ENCODE measurements around the gene RAB33B. TPM values are rescaled to one million over a fixed set of nuclear protein-coding genes. Genes with fewer than 3 reads are reported as not detected.

RAB33B gene
- total RNA-seq, 1 donor from 2014 or later = 14.4 TPM

DNA sequence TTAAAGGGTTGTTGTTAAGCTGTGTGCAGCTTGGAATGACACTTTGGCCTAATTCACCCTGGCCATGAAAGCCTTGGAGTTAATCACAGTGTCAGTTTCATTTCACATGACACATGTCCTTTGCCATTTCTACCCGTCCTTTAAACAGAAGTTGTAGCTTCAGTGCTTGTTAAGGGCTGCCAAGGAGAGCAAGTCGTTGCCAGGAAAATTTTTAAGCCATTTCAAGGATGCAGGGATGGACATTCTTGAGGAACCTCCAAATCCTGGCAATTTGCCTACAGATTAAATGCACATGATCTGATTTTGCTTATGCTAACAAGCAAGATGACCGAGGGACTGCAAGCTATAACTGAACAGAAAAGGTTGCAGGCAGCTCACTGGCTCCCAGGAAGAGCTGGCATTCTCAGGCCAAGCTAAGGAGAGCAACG, 61.6 kb downstream of the RAB33B start:
- Mint-ChIP-seq H3K9me3 (no peaks in the 10 kb centered on the region), H3K4me3 (no peak overlapping the region), H3K36me3 (peaks cover 11% of the 10 kb centered on the region), H3K27ac (no peak overlapping the region), H3K4me1 (peaks cover 17% of the 10 kb centered on the region), H3K27me3 (ENCODE audit: insufficient read depth, low read depth) (no peaks in the 10 kb centered on the region)
- Histone ChIP-seq H2AFZ (replicated peaks) (no peak overlapping the region), H3K4me3 (no peak overlapping the region), H3K9ac (no peak overlapping the region), H3K36me3 (no peaks in the 10 kb centered on the region), H4K20me1 (ENCODE audit: low read depth) (no peaks in the 10 kb centered on the region), H3K4me2 (no peak overlapping the region), H3K9me3 (ENCODE audit: low read depth) (no peaks in the 10 kb centered on the region), H3F3A (ENCODE audit: low read depth) (no peaks in the 10 kb centered on the region), H3K27me3 (no peaks in the 10 kb centered on the region), H3K4me1 (no peaks in the 10 kb centered on the region), H3K79me2 (ENCODE audit: low read depth) (no peaks in the 10 kb centered on the region), H3K27ac (no peak overlapping the region)
- DNase-seq (ENCODE audit: low spot score) = no peak
- no peak for TF ChIP-seq EZH2phosphoT487 (IDR thresholded peaks at IDR 0.05)

- Mint-ChIP-seq H3K4me3 (no peak overlapping the region), H3K36me3 (peaks cover 15% of the 10 kb centered on the region)
- no peak for DNase-seq (ENCODE audit: low spot score)
These were observed 68.0 kb downstream of the RAB33B start for GRCh38 chr4:139521754-139522401.

DNA sequence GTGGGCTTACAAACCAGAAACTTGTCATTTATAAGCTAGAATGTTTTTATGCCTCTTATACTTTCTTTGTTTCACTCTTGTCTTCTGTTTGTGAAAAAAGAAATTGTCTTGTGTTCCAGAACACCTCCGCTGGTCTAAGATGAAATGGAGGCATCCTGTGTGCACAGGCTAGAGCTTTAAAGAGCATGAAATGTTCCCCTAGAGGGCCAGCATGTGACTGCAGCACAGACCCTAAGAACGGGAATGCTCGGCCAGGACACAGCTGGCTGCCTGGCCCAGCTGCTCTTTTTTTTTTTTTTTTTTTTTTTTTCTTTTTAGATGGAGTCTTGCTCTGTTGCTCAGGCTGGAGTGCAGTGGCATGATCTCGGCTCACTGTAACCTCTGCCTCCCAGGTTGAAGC, 68.5 kb downstream of the RAB33B start:
- no peaks in the 10 kb centered on the region for H3K9me3 Mint-ChIP-seq
- H3K27ac Mint-ChIP-seq = no peak overlapping the region
- Histone ChIP-seq H3K9ac (no peak overlapping the region), H3F3A (ENCODE audit: low read depth) (peaks cover 9% of the 10 kb centered on the region), H3K79me2 (ENCODE audit: low read depth) (no peaks in the 10 kb centered on the region), H3K4me2 (no peak overlapping the region), H3K27ac (no peak overlapping the region), H4K20me1 (ENCODE audit: low read depth) (no peaks in the 10 kb centered on the region), H3K9me3 (ENCODE audit: low read depth) (no peaks in the 10 kb centered on the region), H3K4me1 (peaks cover 9% of the 10 kb centered on the region), H3K27me3 (no peaks in the 10 kb centered on the region), H2AFZ (replicated peaks) (no peak overlapping the region), H3K4me3 (no peak overlapping the region), H3K36me3 (no peaks in the 10 kb centered on the region)
- DNase-seq (ENCODE audit: low spot score) = peak; percentile 36
- H3K4me1 Mint-ChIP-seq = peaks cover 13% of the 10 kb centered on the region
- peaks cover 14% of the 10 kb centered on the region for H3K36me3 Mint-ChIP-seq
- H3K4me3 Mint-ChIP-seq = no peak overlapping the region
- no peak for TF ChIP-seq EZH2 (IDR thresholded peaks at IDR 0.05)
- TF ChIP-seq EZH2phosphoT487 (IDR thresholded peaks at IDR 0.05) = no peak
- peak; percentile 33 for TF ChIP-seq CTCF (IDR thresholded peaks at IDR 0.05)
- no peaks in the 10 kb centered on the region for H3K27me3 Mint-ChIP-seq (ENCODE audit: insufficient read depth, low read depth)

More at GRCh38 chr4:139521754-139522401, 68.0 kb downstream of the RAB33B start:
- H3K27ac Mint-ChIP-seq = no peak overlapping the region
- Histone ChIP-seq H3K79me2 (ENCODE audit: low read depth) (no peaks in the 10 kb centered on the region), H3K9ac (no peak overlapping the region), H3F3A (ENCODE audit: low read depth) (peaks cover 9% of the 10 kb centered on the region), H3K4me3 (no peak overlapping the region), H3K27ac (no peak overlapping the region), H4K20me1 (ENCODE audit: low read depth) (no peaks in the 10 kb centered on the region), H3K9me3 (ENCODE audit: low read depth) (no peaks in the 10 kb centered on the region), H3K4me2 (no peak overlapping the region), H3K4me1 (peaks cover 9% of the 10 kb centered on the region), H3K27me3 (no peaks in the 10 kb centered on the region), H3K36me3 (no peaks in the 10 kb centered on the region), H2AFZ (replicated peaks) (no peak overlapping the region)
- H3K4me1 Mint-ChIP-seq = peaks cover 13% of the 10 kb centered on the region
- TF ChIP-seq EZH2 (IDR thresholded peaks at IDR 0.05) (no peak), CTCF (IDR thresholded peaks at IDR 0.05) (no peak), EZH2phosphoT487 (IDR thresholded peaks at IDR 0.05) (no peak)
- H3K27me3 Mint-ChIP-seq (ENCODE audit: insufficient read depth, low read depth) = no peaks in the 10 kb centered on the region
- H3K9me3 Mint-ChIP-seq = no peaks in the 10 kb centered on the region

GRCh38 chr4:139523076-139523475, 69.2 kb downstream of the RAB33B start:
- TF ChIP-seq EZH2phosphoT487 (IDR thresholded peaks at IDR 0.05) (no peak), CTCF (IDR thresholded peaks at IDR 0.05) (no peak), EZH2 (IDR thresholded peaks at IDR 0.05) (no peak)
- Mint-ChIP-seq H3K4me1 (peaks cover 13% of the 10 kb centered on the region), H3K27me3 (ENCODE audit: insufficient read depth, low read depth) (no peaks in the 10 kb centered on the region), H3K9me3 (no peaks in the 10 kb centered on the region), H3K27ac (peak overlapping the region; percentile 83), H3K4me3 (no peak overlapping the region), H3K36me3 (peaks cover 14% of the 10 kb centered on the region)
- no peak overlapping the region for H3K4me3 ChIP-seq
- H3K9ac ChIP-seq = no peak overlapping the region
- peaks cover 9% of the 10 kb centered on the region for H3F3A ChIP-seq (ENCODE audit: low read depth)
- H3K9me3 ChIP-seq (ENCODE audit: low read depth) = no peaks in the 10 kb centered on the region
- no peaks in the 10 kb centered on the region for H3K79me2 ChIP-seq (ENCODE audit: low read depth)
- DNase-seq (ENCODE audit: low spot score) = no peak
- no peaks in the 10 kb centered on the region for H3K27me3 ChIP-seq
- H4K20me1 ChIP-seq (ENCODE audit: low read depth) = no peaks in the 10 kb centered on the region
- no peak overlapping the region for H3K27ac ChIP-seq
- no peak overlapping the region for H2AFZ ChIP-seq (replicated peaks)
- no peak overlapping the region for H3K4me2 ChIP-seq
- H3K4me1 ChIP-seq = peaks cover 9% of the 10 kb centered on the region
- no peaks in the 10 kb centered on the region for H3K36me3 ChIP-seq
